ENCODE results near the gene CLASRP. TPM values are rescaled to one million over a fixed set of nuclear protein-coding genes. Genes with fewer than 3 reads are reported as not detected.
"Not testable (repeated sequence)": the region's sequence is repeated elsewhere in the genome, so short reads cannot be mapped to it uniquely, and the experiment has no call there.

Gene CLASRP
- total RNA-seq, 1 donor from 2014 or later, result 83.7 TPM

GRCh38 chr19:45104658-45105349 lies 66.0 kb downstream of the CLASRP start:
- H3K9me3 ChIP-seq, result no peaks in the 10 kb centered on the region
- peak overlapping the region; percentile 36 for H3K27ac ChIP-seq
- peaks cover 25% of the 10 kb centered on the region for H3K4me1 ChIP-seq
- TF ChIP-seq, protein P1, sequence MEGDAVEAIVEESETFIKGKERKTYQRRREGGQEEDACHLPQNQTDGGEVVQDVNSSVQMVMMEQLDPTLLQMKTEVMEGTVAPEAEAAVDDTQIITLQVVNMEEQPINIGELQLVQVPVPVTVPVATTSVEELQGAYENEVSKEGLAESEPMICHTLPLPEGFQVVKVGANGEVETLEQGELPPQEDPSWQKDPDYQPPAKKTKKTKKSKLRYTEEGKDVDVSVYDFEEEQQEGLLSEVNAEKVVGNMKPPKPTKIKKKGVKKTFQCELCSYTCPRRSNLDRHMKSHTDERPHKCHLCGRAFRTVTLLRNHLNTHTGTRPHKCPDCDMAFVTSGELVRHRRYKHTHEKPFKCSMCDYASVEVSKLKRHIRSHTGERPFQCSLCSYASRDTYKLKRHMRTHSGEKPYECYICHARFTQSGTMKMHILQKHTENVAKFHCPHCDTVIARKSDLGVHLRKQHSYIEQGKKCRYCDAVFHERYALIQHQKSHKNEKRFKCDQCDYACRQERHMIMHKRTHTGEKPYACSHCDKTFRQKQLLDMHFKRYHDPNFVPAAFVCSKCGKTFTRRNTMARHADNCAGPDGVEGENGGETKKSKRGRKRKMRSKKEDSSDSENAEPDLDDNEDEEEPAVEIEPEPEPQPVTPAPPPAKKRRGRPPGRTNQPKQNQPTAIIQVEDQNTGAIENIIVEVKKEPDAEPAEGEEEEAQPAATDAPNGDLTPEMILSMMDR (IDR thresholded peaks at IDR 0.05), result no peak
- H3K36me3 ChIP-seq, result no peaks in the 10 kb centered on the region
- no peak for DNase-seq
- no peak for ATAC-seq
- no peak overlapping the region for H3K4me3 ChIP-seq
- H3K27me3 ChIP-seq, result no peaks in the 10 kb centered on the region
- intact Hi-C loops (cut with DNase I), result no loop called here

DNA sequence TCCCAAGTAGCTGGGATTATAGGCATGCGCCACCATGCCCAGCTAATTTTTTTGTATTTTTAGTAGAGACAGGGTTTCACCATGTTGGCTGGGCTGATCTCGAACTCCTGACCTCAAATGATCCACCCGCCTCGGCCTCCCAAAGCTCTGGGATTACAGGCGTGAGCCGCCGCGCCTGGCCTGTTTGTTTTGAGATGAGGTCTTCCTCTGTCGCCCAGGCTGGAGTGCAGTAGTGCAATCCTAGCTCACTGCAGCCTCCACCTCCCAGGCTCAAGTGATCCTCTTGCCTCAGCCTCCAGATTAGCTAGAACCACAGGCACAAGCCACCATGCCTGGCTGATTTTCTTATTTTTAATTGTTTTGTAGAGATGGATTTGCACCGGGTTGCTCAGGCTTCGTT lies 67.5 kb downstream of the CLASRP start:
- H3K27ac ChIP-seq; H3K27me3 ChIP-seq; ATAC-seq; H3K36me3 ChIP-seq; H3K9me3 ChIP-seq; H3K4me3 ChIP-seq; DNase-seq; intact Hi-C loops (cut with DNase I): not testable (repeated sequence)
- H3K4me1 ChIP-seq, result peaks cover 25% of the 10 kb centered on the region

DNA sequence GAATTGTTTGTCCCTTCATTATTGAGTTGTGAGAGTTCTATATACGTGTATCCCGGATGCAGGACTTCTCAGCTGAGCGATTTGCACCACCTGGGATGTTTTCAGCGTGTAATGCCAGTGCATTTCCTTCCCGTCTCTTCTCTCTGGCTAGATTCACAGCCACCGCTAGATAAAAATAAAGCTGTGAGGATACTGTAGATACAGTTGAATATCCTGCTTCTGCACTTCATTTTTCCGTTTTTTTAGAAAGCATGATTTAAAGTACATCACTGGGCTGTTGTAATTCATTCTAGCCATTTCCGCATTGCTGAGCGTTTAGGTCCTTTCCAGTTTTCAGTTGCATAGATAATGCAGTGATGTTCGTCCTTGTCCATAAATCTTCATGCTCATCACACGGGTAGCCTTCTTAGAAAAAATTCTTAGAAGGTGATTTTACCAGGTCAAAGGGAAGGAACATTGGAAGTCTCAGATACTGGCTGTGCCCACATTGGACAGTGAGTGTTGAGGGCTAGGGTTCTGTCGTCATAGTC lies 68.8 kb downstream of the CLASRP start:
- no peak overlapping the region for H3K27ac ChIP-seq
- H3K36me3 ChIP-seq, result no peaks in the 10 kb centered on the region
- H3K4me3 ChIP-seq, result no peak overlapping the region
- intact Hi-C loops (cut with DNase I), result no loop called here
- ATAC-seq (no peak), DNase-seq (no peak)
- H3K4me1 ChIP-seq, result peaks cover 20% of the 10 kb centered on the region
- TF ChIP-seq, protein P1 (IDR thresholded peaks at IDR 0.05), result no peak
- no peaks in the 10 kb centered on the region for H3K9me3 ChIP-seq
- no peaks in the 10 kb centered on the region for H3K27me3 ChIP-seq

GRCh38 chr19:45110851-45111266 lies 72.0 kb downstream of the CLASRP start:
- peak; percentile 56 for ATAC-seq
- H3K36me3 ChIP-seq, result no peaks in the 10 kb centered on the region
- intact Hi-C loops (cut with DNase I), result no loop called here
- TF ChIP-seq, protein P1 (IDR thresholded peaks at IDR 0.05), result no peak
- H3K4me3 ChIP-seq, result no peak overlapping the region
- H3K27me3 ChIP-seq, result no peaks in the 10 kb centered on the region
- DNase-seq, result no peak
- H3K27ac ChIP-seq, result no peak overlapping the region
- H3K9me3 ChIP-seq, result no peaks in the 10 kb centered on the region
- peaks cover 4% of the 10 kb centered on the region for H3K4me1 ChIP-seq

- H3K27ac ChIP-seq, result no peak overlapping the region
These were observed 73.4 kb downstream of the CLASRP start for GRCh38 chr19:45112111-45112827.

More at GRCh38 chr19:45112111-45112827, 73.4 kb downstream of the CLASRP start:
- H3K4me1 ChIP-seq, result peaks cover 5% of the 10 kb centered on the region
- no peaks in the 10 kb centered on the region for H3K27me3 ChIP-seq
- no peaks in the 10 kb centered on the region for H3K9me3 ChIP-seq
- ATAC-seq (no peak), DNase-seq (no peak)
- TF ChIP-seq, protein P1 (IDR thresholded peaks at IDR 0.05), result no peak
- no peaks in the 10 kb centered on the region for H3K36me3 ChIP-seq
- intact Hi-C loops (cut with DNase I), result no loop called here
- no peak overlapping the region for H3K4me3 ChIP-seq

Data from upper lobe of right lung (tissue), 1 donor.